ENCODE measurements around the gene SERTM2. TPM values are rescaled to one million over a fixed set of nuclear protein-coding genes. Genes with fewer than 3 reads are reported as not detected.

The SERTM2 gene
- total RNA-seq, 4 donors from 2014 or later = 0.13 to 0.18 TPM; not detected in 2

- no peak overlapping the region for H3K4me3 ChIP-seq
- no peak for TF ChIP-seq POLR2A (IDR thresholded peaks at IDR 0.05)
- TF ChIP-seq CTCF (IDR thresholded peaks at IDR 0.05) = no peak
- no peak overlapping the region for H3K27ac ChIP-seq
- no peaks in the 10 kb centered on the region for H3K9me3 ChIP-seq
- DNase-seq = no peak
- no peaks in the 10 kb centered on the region for H3K36me3 ChIP-seq
- H3K4me1 ChIP-seq = no peaks in the 10 kb centered on the region
- H3K27me3 ChIP-seq = no peaks in the 10 kb centered on the region
Measured at GRCh38 chrX:111560801-111561200, 49.4 kb downstream of the SERTM2 start.

DNA sequence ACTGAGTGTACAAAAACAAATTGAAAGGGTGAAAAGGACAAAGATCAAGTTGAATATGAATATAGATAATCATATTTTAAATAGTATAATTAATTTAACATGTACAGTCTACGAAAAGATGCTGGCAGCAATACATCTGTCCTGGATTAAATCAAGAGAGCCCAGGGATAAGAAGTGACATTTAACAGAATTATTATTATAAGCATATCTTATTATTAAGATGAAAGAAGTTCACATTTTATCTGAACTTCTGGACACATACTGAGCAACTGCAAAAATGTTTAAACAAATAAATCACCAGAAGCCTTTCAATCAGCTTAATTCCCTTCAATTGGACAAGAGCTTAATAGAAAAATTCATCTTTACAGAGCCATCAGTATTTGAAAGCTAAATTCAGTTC lies 50.4 kb downstream of the SERTM2 start:
- Histone ChIP-seq H3K27me3 (no peaks in the 10 kb centered on the region), H3K27ac (no peak overlapping the region), H3K4me1 (no peaks in the 10 kb centered on the region), H3K4me3 (no peak overlapping the region), H3K36me3 (no peaks in the 10 kb centered on the region), H3K9me3 (no peaks in the 10 kb centered on the region)
- no peak for DNase-seq
- TF ChIP-seq CTCF (IDR thresholded peaks at IDR 0.05) (no peak), POLR2A (IDR thresholded peaks at IDR 0.05) (no peak)

GRCh38 chrX:111567542-111568255 lies 56.3 kb downstream of the SERTM2 start:
- no peak overlapping the region for H3K4me3 ChIP-seq
- H3K36me3 ChIP-seq = no peaks in the 10 kb centered on the region
- H3K27ac ChIP-seq = no peak overlapping the region
- H3K9me3 ChIP-seq = no peaks in the 10 kb centered on the region
- no peak for DNase-seq
- no peaks in the 10 kb centered on the region for H3K4me1 ChIP-seq
- TF ChIP-seq POLR2A (IDR thresholded peaks at IDR 0.05) (no peak), CTCF (IDR thresholded peaks at IDR 0.05) (no peak)
- H3K27me3 ChIP-seq = no peaks in the 10 kb centered on the region

DNA sequence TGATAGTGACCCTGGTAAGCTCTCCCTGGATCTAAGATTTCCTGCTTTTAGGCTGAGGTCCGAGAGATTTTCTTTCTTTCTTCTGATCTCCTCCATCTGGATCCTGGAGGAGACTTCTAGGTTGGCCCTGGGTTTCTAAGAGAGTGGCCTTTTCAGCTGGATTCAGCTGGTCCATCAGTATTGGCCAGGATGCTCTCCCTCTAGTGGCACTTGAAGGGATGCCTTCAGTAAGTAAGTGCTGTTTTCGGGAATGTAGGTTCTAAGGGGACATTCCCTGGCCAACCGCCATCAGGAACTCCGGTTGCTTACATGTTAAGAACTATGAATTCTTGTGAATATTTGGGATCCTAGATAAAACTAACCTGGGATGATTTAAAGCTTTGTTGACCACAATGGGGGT lies 56.9 kb downstream of the SERTM2 start:
- H3K4me3 ChIP-seq = no peak overlapping the region
- no peak for DNase-seq
- H3K27ac ChIP-seq = no peak overlapping the region
- H3K27me3 ChIP-seq = no peaks in the 10 kb centered on the region
- no peaks in the 10 kb centered on the region for H3K4me1 ChIP-seq
- TF ChIP-seq CTCF (IDR thresholded peaks at IDR 0.05) = no peak
- no peak for TF ChIP-seq POLR2A (IDR thresholded peaks at IDR 0.05)
- H3K9me3 ChIP-seq = no peaks in the 10 kb centered on the region
- no peaks in the 10 kb centered on the region for H3K36me3 ChIP-seq

DNA sequence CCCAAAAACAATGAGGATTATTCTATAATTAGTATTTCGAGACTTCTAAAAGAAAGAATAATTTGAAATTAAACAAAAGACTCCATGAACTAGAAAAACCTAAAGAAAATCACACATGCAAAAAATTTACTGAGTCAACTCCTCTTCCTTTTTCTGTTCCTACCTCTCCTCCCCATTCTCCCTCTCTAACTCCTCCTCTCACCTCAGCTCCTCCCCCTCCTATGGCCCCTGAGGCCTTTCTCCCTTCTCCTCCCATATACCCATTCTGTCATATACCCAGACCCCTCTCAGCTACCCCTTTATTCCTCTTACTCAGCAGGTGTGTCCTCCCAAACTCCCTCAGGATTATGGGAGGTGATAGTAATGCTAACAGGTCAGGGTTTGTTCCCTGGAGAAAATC lies 57.4 kb downstream of the SERTM2 start:
- Histone ChIP-seq H3K4me1 (no peaks in the 10 kb centered on the region), H3K36me3 (no peaks in the 10 kb centered on the region), H3K9me3 (no peaks in the 10 kb centered on the region), H3K27ac (no peak overlapping the region), H3K27me3 (no peaks in the 10 kb centered on the region), H3K4me3 (no peak overlapping the region)
- no peak for DNase-seq
- TF ChIP-seq POLR2A (IDR thresholded peaks at IDR 0.05) (no peak), CTCF (IDR thresholded peaks at IDR 0.05) (no peak)

Other genes with a start within 250 kb of the SERTM2 start
- under 1 TPM in 1 of 4 donors, not detected in 3; 0.35 TPM for gene CAPN6, start 241.2 kb upstream of the SERTM2 start, total RNA-seq
- gene DCX, start 99.5 kb upstream of the SERTM2 start, total RNA-seq = not detected
- gene ALG13, start 169.5 kb downstream of the SERTM2 start, total RNA-seq = 100 to 1,000 TPM in 1 of 4 donors, 10 to 100 TPM in 3; 80.9 to 123 (median 90.7) TPM

All from Peyer's patch (tissue), 4 donors.